DND-41 (cell line): ENCODE measurements around the gene ITPR1.

Experiments used
- ATAC-seq: fragments of 200-7000 bp; cut with Tn5 transposase; 3 replicates; pipeline ENCODE4 v1.9.1; 2021; ENCODE audit warnings: low read depth; ENCODE audit not compliant: insufficient read depth
- DNase-seq: peaks from one replicate; pipeline ENCODE4 v3.0.0-alpha.2; 2020
- H2AFZ ChIP-seq: 2 replicates; pipeline ENCODE4 v1.6.0; 2012; ENCODE audit warnings: low read depth, low read length
- H3K27ac ChIP-seq: 2 replicates; pipeline ENCODE4 v1.5.1; 2012; ENCODE audit warnings: low read length, inconsistent platforms
- H3K27me3 ChIP-seq: fragments of 200-600 bp; sonication (generic); 2 replicates; pipeline ENCODE4 v1.6.0; 2012; ENCODE audit warnings: low read length, mild to moderate bottlenecking, inconsistent platforms; ENCODE audit not compliant: insufficient read depth, poor library complexity
- H3K36me3 ChIP-seq: 2 replicates; pipeline ENCODE4 v1.5.1; 2012; ENCODE audit warnings: low read length, inconsistent platforms; ENCODE audit not compliant: insufficient read depth
- H3K4me1 ChIP-seq: 2 replicates; pipeline ENCODE4 v1.5.1; 2012; ENCODE audit warnings: mild to moderate bottlenecking, low read length; ENCODE audit not compliant: insufficient read depth
- H3K4me2 ChIP-seq: 2 replicates; pipeline ENCODE4 v1.6.0; 2012; ENCODE audit warnings: mild to moderate bottlenecking, moderate library complexity, low read length, inconsistent platforms; ENCODE audit not compliant: insufficient read depth
- H3K4me3 ChIP-seq, 2 experiments: fragments of 200-600 bp in 1 of 2; shearing (Covaris generic) in 1 of 2; 2 replicates each; pipeline ENCODE4 v1.5.1; 2012 to 2016; ENCODE audit warnings: inconsistent platforms in 2 of 2, low read length in 2 of 2, mild to moderate bottlenecking in 2 of 2, low read depth in 1 of 2, moderate library complexity in 1 of 2
- H3K79me2 ChIP-seq: 2 replicates; pipeline ENCODE4 v1.6.0; 2012; ENCODE audit warnings: low read length, inconsistent platforms; ENCODE audit not compliant: insufficient read depth
- H3K9ac ChIP-seq: 2 replicates; pipeline ENCODE4 v1.6.0; 2012; ENCODE audit warnings: low read depth, mild to moderate bottlenecking, inconsistent platforms, low read length, moderate library complexity
- H3K9me3 ChIP-seq: 2 replicates; pipeline ENCODE4 v1.5.1; 2012; ENCODE audit warnings: low read length, moderate library complexity, mild to moderate bottlenecking, inconsistent platforms; ENCODE audit not compliant: insufficient read depth, severe bottlenecking
- H4K20me1 ChIP-seq: 2 replicates; pipeline ENCODE4 v1.6.0; 2012; ENCODE audit warnings: low read length; ENCODE audit not compliant: insufficient read depth
- CTCF ChIP-seq: IDR thresholded peaks from 2 replicates; pipeline ENCODE4 v1.5.1; 2012; ENCODE audit warnings: borderline replicate concordance, low read length, moderate library complexity, mild to moderate bottlenecking; ENCODE audit not compliant: poor library complexity, severe bottlenecking; ENCODE audit errors: extremely low read depth
- EZH2 ChIP-seq: IDR thresholded peaks from 3 replicates; pipeline ENCODE4 v1.6.1; 2012; ENCODE audit warnings: borderline replicate concordance, low read depth, mild to moderate bottlenecking, moderate library complexity, low read length, inconsistent platforms; ENCODE audit not compliant: severe bottlenecking

The ITPR1 gene

GRCh38 chr3:4753073-4753691 lies 260.0 kb downstream of the ITPR1 start:
- no peak overlapping the region for H3K4me3 ChIP-seq
- no peak overlapping the region for H3K9ac ChIP-seq
- TF ChIP-seq CTCF: no peak
- no peak for TF ChIP-seq EZH2
- H3K36me3 ChIP-seq: no peaks in the 10 kb centered on the region
- H3K9me3 ChIP-seq: no peaks in the 10 kb centered on the region
- H4K20me1 ChIP-seq: no peaks in the 10 kb centered on the region
- no peak for ATAC-seq
- no peaks in the 10 kb centered on the region for H3K27me3 ChIP-seq
- H3K27ac ChIP-seq: no peak overlapping the region
- no peaks in the 10 kb centered on the region for H3K4me1 ChIP-seq
- DNase-seq: no peak
- no peak overlapping the region for H2AFZ ChIP-seq
- H3K4me2 ChIP-seq: no peak overlapping the region
- no peaks in the 10 kb centered on the region for H3K79me2 ChIP-seq

- Histone ChIP-seq H3K27ac (no peak overlapping the region), H3K9me3 (no peaks in the 10 kb centered on the region), H2AFZ (no peak overlapping the region), H3K4me1 (0 out of 2 replicates have a peak, but pooled peaks cover 2% of the 10 kb centered on the region), H4K20me1 (no peaks in the 10 kb centered on the region), H3K4me2 (no peak overlapping the region), H3K4me3 (no peak overlapping the region), H3K36me3 (no peaks in the 10 kb centered on the region), H3K27me3 (no peaks in the 10 kb centered on the region), H3K9ac (no peak overlapping the region), H3K79me2 (no peaks in the 10 kb centered on the region)
- TF ChIP-seq EZH2 (no peak), CTCF (no peak)
- DNase-seq (no peak), ATAC-seq (no peak)
Observed at GRCh38 chr3:4754180-4755086, 261.3 kb downstream of the ITPR1 start.

DNA sequence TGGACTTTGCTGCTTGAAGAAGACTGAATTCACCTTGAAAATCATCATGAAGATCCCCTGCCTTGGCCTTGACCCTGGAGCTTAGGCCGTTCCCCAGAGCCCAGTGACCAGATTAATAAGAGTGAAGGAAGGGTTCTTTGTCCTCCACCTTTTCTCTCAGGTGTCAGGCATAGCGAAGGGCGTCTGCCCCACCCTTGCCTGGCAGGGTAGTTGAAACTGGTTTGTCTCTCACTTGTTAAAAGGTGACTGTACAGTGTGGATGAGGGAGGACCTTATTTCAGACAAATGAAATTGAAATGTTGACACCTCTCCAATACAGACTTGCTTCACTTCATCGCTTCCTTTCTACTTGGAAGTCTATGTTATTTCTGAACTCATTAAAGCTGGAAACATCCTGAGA lies 262.4 kb downstream of the ITPR1 start:
- H4K20me1 ChIP-seq: no peaks in the 10 kb centered on the region
- H3K4me1 ChIP-seq: 0 out of 2 replicates have a peak, but pooled peaks cover 4% of the 10 kb centered on the region
- no peak for ATAC-seq
- no peak overlapping the region for H3K4me2 ChIP-seq
- DNase-seq: no peak
- H3K9ac ChIP-seq: no peak overlapping the region
- no peaks in the 10 kb centered on the region for H3K36me3 ChIP-seq
- no peak overlapping the region for H2AFZ ChIP-seq
- no peaks in the 10 kb centered on the region for H3K9me3 ChIP-seq
- no peak for TF ChIP-seq EZH2
- no peak for TF ChIP-seq CTCF
- H3K79me2 ChIP-seq: no peaks in the 10 kb centered on the region
- no peaks in the 10 kb centered on the region for H3K27me3 ChIP-seq
- no peak overlapping the region for H3K4me3 ChIP-seq
- H3K27ac ChIP-seq: no peak overlapping the region
